Right lobe of liver (tissue), 4 donors: ENCODE measurements around the gene PRSS16.

Source experiments
- CTCF ChIP-seq, 4 donors: fragments of 200-600 bp in 3 of 4; fragments of 450-650 bp in 1 of 4; IDR thresholded peaks; one replicate each; pipeline versions ENCODE4 v1.5.1 to v1.8.0; 2016 to 2022; ENCODE audit warnings: antibody characterized with exemption in 4 of 4, mild to moderate bottlenecking in 2 of 4
- POLR2A ChIP-seq: fragments of 450-650 bp; IDR thresholded peaks from one replicate; pipeline ENCODE4 v1.6.1; 2017; ENCODE audit warnings: antibody characterized with exemption, mild to moderate bottlenecking
- donor health status: DM: no; HTN: no; CAD: no.
- donor health status: DM: no; HTN: no; CAD: no.
- donor health status: DM: no; HTN: yes; CAD: no.

- TF ChIP-seq POLR2A: no peak
- TF ChIP-seq CTCF (IDR thresholded peaks at IDR 0.05): no peak
Measured at GRCh38 chr6:27255866-27256265, 8.4 kb downstream of the PRSS16 start.
